PC-3 (cell line): Measurements from ENCODE around the gene TRPM5.

ENCODE experiments used
- CTCF ChIP-seq: fragments of 300-600 bp; sonication (generic); conservative IDR thresholded peaks from 2 replicates; pipeline ENCODE4 v1.5.1; 2017; ENCODE audit warnings: antibody characterized with exemption, low read depth, mild to moderate bottlenecking, low read length
- EZH2phosphoT487 ChIP-seq: fragments of 300-600 bp; sonication (generic); IDR thresholded peaks from 2 replicates; pipeline ENCODE4 v1.6.1; 2018; ENCODE audit warnings: mild to moderate bottlenecking, antibody characterized with exemption, low read length, borderline replicate concordance

GRCh38 chr11:2477936-2478335, 33.6 kb upstream of the TRPM5 start:
- TF ChIP-seq EZH2phosphoT487 (no peak), CTCF (no peak)
